PC-9 (cell line): ENCODE measurements around the gene GAA. TPM values are rescaled to one million over a fixed set of nuclear protein-coding genes. Genes with fewer than 3 reads are reported as not detected.

Experiments used
- BruUV-seq: library from RNA; stranded (reverse); fragments of 400-500 nt; replicated peaks from 2 replicates; lab custom pipeline; 2021; lab: Mats Ljungman, UMichigan
- CTCF ChIA-PET: fragments of 300-600 bp; sonication (Branson Sonifier 250); formaldehyde crosslinking; loops from one replicate; lab custom pipeline; 2022; ENCODE audit warnings: antibody characterized with exemption; lab: Charles Lee
- POLR2A ChIA-PET: fragments of 300-600 bp; sonication (Branson Sonifier 250); formaldehyde crosslinking; loops from one replicate; lab custom pipeline; 2022; ENCODE audit warnings: antibody characterized with exemption; ENCODE audit not compliant: unreplicated experiment; lab: Charles Lee
- DNase-seq, 2 experiments: peaks; one replicate each; pipeline versions ENCODE4 v3.0.0 to v3.0.0-alpha.2; 2015 to 2022; ENCODE audit warnings: mixed read lengths in 1 of 2
- H2AFZ ChIP-seq: fragments of 200-600 bp; sonication (generic); 2 replicates; pipeline ENCODE4 v1.8.1; 2017; ENCODE audit warnings: antibody characterized with exemption
- H3F3A ChIP-seq: fragments of 200-600 bp; sonication (generic); 2 replicates; pipeline ENCODE4 v1.8.1; 2017; ENCODE audit warnings: antibody characterized with exemption, mild to moderate bottlenecking, low read depth; ENCODE audit not compliant: insufficient read depth
- H3K27ac ChIP-seq: fragments of 200-600 bp; sonication (generic); 2 replicates; pipeline ENCODE4 v1.6.1; 2016; ENCODE audit warnings: mixed run types
- H3K27me3 ChIP-seq: fragments of 200-600 bp; sonication (generic); 2 replicates; pipeline ENCODE4 v1.6.1; 2016; ENCODE audit warnings: low read depth, mixed run types; ENCODE audit not compliant: insufficient read depth
- H3K36me3 ChIP-seq: fragments of 200-600 bp; sonication (generic); 2 replicates; pipeline ENCODE4 v1.6.1; 2016; ENCODE audit warnings: low read depth, mixed run types
- H3K4me1 ChIP-seq: fragments of 200-600 bp; sonication (generic); replicated peaks from 2 replicates; pipeline ENCODE4 v1.6.1; 2016; ENCODE audit warnings: mixed run types; ENCODE audit not compliant: insufficient read depth
- H3K4me2 ChIP-seq: fragments of 200-600 bp; sonication (generic); 2 replicates; pipeline ENCODE4 v1.6.1; 2017; ENCODE audit warnings: mixed run types
- H3K4me3 ChIP-seq: fragments of 200-600 bp; sonication (generic); 2 replicates; pipeline ENCODE4 v1.6.1; 2016; ENCODE audit warnings: mixed run types
- H3K79me2 ChIP-seq: fragments of 200-600 bp; sonication (generic); 2 replicates; pipeline ENCODE4 v1.6.1; 2017; ENCODE audit warnings: low read depth, mixed run types
- H3K9me2 ChIP-seq: fragments of 200-600 bp; sonication (generic); 2 replicates; pipeline ENCODE4 v1.8.1; 2017; ENCODE audit warnings: mild to moderate bottlenecking; ENCODE audit not compliant: insufficient read depth
- H3K9me3 ChIP-seq: fragments of 200-600 bp; sonication (generic); 2 replicates; pipeline ENCODE4 v1.8.1; 2016; ENCODE audit warnings: low read depth; ENCODE audit not compliant: insufficient read depth
- H4K20me1 ChIP-seq: fragments of 200-600 bp; sonication (generic); 2 replicates; pipeline ENCODE4 v1.8.1; 2017; ENCODE audit not compliant: insufficient read depth
- EZH2 ChIP-seq: fragments of 200-600 bp; sonication (generic); IDR thresholded peaks from 2 replicates; pipeline ENCODE4 v1.8.0; 2017; ENCODE audit warnings: antibody characterized with exemption, low read depth
- intact Hi-C: fragments of 100-400 bp; cut with micrococcal nuclease; formaldehyde crosslinking; loops from one replicate; pipeline ENCODE4 v1.10.0; 2022; ENCODE audit not compliant: unreplicated experiment
- total RNA-seq: library from RNA; stranded (reverse); gene quantifications from 2 replicates; pipeline ENCODE4 v1.2.3, GENCODE V29; 2021
- TF ChIP-seq, protein P1 (sequence below): fragments of 200-600 bp; sonication (generic); conservative IDR thresholded peaks from 2 replicates; pipeline ENCODE4 v1.6.1; 2017; ENCODE audit warnings: mixed run types, antibody characterized with exemption, mild to moderate bottlenecking, moderate library complexity

Gene GAA
- total RNA-seq, 1 experiment from 2014 or later, result 86.9 TPM

DNA sequence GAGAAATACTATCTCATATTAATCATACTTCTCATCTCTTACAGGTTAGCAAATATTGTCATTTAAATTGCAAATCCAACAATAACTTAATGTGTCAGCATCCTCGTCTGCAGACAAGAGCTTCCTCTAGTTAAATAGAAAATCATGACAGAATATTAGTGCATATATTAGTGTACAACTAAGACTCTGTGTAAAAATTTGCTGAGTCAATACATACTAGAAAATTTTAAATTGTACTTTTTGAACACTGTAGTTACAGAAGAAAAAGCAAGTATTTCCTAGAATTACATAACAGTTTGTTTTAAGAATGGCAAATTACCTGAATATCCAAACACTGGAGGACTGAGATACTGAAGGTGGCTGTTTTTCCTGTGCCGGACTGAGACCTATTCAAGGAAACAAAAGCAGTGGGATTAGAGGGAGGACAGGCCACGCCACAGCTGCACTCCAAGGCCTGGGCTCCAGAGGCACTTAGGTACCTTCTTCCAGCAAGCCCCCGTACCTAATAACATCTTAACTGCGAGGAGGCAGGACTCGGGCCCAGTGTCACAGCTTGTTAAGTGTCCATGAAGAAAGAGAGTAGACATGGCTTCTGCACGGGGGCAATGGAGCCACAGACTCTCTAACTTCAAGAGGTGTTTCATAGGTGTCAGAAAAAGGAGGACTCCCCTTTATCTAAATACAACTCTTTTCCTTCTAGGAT, 40.2 kb downstream of the GAA start:
- intact Hi-C loops, result no loop called here
- Histone ChIP-seq H3K9me3 (no peaks in the 10 kb centered on the region), H3K27me3 (no peaks in the 10 kb centered on the region), H3F3A (no peaks in the 10 kb centered on the region), H3K9me2 (no peaks in the 10 kb centered on the region), H3K79me2 (peaks cover 39% of the 10 kb centered on the region), H3K36me3 (peaks cover 15% of the 10 kb centered on the region), H3K4me3 (no peak overlapping the region), H3K4me1 (peaks cover 16% of the 10 kb centered on the region; the same call in 1 of the 2 replicates), H3K4me2 (no peak overlapping the region), H2AFZ (no peak overlapping the region), H3K27ac (no peak overlapping the region), H4K20me1 (peaks cover 41% of the 10 kb centered on the region)
- DNase-seq, result no peak
- CTCF ChIA-PET, result no interaction called here
- no TSS peak for BruUV-seq
- POLR2A ChIA-PET, result no interaction called here
- no peak for TF ChIP-seq EZH2
- TF ChIP-seq, protein P1, sequence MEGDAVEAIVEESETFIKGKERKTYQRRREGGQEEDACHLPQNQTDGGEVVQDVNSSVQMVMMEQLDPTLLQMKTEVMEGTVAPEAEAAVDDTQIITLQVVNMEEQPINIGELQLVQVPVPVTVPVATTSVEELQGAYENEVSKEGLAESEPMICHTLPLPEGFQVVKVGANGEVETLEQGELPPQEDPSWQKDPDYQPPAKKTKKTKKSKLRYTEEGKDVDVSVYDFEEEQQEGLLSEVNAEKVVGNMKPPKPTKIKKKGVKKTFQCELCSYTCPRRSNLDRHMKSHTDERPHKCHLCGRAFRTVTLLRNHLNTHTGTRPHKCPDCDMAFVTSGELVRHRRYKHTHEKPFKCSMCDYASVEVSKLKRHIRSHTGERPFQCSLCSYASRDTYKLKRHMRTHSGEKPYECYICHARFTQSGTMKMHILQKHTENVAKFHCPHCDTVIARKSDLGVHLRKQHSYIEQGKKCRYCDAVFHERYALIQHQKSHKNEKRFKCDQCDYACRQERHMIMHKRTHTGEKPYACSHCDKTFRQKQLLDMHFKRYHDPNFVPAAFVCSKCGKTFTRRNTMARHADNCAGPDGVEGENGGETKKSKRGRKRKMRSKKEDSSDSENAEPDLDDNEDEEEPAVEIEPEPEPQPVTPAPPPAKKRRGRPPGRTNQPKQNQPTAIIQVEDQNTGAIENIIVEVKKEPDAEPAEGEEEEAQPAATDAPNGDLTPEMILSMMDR, result no peak

DNA sequence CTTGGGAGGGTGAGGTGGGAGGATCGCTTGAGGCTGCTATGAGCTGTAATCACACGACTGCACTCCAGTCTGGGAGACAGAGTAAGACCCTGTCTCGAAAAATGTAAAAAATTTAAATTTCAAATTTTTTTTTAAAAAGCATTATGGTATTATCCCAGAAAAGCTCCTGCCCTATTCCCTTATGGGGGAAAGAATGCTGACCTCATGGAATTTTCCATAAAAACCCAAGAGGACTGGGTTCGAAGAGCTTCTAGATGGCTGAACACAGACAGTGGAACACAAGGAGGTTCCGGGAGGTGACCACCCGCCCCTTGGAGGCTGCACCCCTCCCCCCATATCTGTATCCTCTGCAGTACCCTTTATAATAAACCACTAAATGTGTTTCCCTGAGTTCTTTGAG, 41.5 kb downstream of the GAA start:
- no peak overlapping the region for H3K27ac ChIP-seq

More for the DNA sequence above, 41.5 kb downstream of the GAA start:
- Histone ChIP-seq H3F3A (no peaks in the 10 kb centered on the region), H3K27me3 (no peaks in the 10 kb centered on the region), H3K36me3 (peaks cover 15% of the 10 kb centered on the region), H3K79me2 (peaks cover 48% of the 10 kb centered on the region), H2AFZ (no peak overlapping the region), H3K9me3 (no peaks in the 10 kb centered on the region), H4K20me1 (peaks cover 41% of the 10 kb centered on the region), H3K4me2 (no peak overlapping the region), H3K4me3 (no peak overlapping the region), H3K9me2 (no peaks in the 10 kb centered on the region), H3K4me1 (peaks cover 16% of the 10 kb centered on the region; the same call in 1 of the 2 replicates)
- no TSS peak for BruUV-seq
- DNase-seq, result no peak
- intact Hi-C loops, result no loop called here
- TF ChIP-seq, protein P1, result no peak
- no peak for TF ChIP-seq EZH2
- POLR2A ChIA-PET, result no interaction called here
- CTCF ChIA-PET, result interaction anchor here (0.6 kb wide), 1 partner anchor 107 kb away, joined by 7 read pairs; the partner anchor contains the start of gene TBC1D16
